Head of caudate nucleus (tissue), 42 donors: ENCODE measurements around the gene SCN1A.

Experiments
- DNase-seq, 42 donors: peaks; one replicate each; pipeline versions ENCODE4 v3.0.0 to v3.0.0-alpha.2; 2020 to 2021; ENCODE audit warnings: mixed read lengths in 7 of 42
- intact Hi-C: fragments of 100-400 bp; cut with DNase I; formaldehyde crosslinking; loops from one replicate; pipeline ENCODE4 v1.15.0; 2022

The SCN1A gene

DNA sequence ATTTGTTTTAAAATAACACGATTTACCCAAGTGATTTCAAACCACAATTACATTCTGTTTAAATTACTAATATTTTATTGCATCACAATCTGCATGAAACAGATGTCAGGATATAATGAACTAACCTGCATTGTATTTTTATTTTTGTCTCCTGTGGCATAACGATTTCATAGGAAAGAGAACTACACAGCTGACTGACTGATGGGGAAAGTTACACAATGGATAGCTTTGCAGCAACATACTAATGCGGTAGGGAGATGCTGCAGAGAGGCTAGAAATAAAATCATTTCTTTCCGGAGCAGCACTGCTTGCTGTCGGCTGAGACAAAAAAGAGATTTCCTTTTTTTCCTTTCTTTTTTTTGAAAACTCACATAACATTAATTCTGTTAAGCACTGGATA, 36.9 kb downstream of the SCN1A start:
- DNase-seq, result peak in 10 of 42 donors; percentile 6 to 57 (median 20)
- intact Hi-C loops, result no loop called here

DNA sequence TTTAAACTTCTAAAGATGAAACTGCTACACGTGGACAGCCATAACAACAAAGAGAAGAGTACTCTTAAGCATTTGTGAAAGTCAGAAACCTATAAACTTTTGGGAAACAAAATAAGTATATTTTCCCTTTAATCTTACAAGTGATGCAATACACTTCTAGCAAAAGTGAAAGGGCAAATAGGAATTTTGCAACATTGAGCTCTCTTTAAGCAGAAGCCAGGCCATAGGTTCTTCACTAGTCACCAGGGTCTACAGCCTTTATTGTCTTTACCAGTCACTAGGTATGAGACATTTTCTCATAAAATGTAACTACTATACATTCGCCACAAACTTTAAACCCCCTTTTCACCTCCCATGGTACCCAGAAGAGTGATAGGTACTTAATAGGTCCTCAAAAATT, 37.5 kb downstream of the SCN1A start:
- intact Hi-C loops, result no loop called here
- DNase-seq, result no peak

GRCh38 chr2:166088634-166089033, 39.2 kb downstream of the SCN1A start:
- no peak for DNase-seq
- intact Hi-C loops, result no loop called here

GRCh38 chr2:166084301-166084700, 43.5 kb downstream of the SCN1A start:
- intact Hi-C loops, result no loop called here
- DNase-seq, result no peak

DNA sequence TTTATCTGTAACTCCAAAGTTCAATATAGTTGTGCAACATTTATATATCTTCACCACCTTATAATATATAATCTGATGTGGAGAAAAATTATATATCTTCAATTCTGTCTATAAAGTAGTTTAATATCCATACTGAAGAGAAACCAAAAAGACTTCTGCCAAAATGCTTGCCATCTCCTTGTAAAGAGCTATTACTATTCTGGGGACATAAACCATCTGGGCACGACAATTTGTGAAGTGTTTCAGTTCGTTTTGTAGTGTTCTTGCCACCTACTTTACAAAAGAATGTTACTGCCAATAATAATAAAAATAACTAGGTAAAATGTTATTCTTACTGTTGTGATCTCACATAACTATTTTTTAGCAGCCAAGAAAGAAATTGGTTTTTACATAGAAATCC, 45.1 kb downstream of the SCN1A start:
- intact Hi-C loops, result no loop called here

DNA sequence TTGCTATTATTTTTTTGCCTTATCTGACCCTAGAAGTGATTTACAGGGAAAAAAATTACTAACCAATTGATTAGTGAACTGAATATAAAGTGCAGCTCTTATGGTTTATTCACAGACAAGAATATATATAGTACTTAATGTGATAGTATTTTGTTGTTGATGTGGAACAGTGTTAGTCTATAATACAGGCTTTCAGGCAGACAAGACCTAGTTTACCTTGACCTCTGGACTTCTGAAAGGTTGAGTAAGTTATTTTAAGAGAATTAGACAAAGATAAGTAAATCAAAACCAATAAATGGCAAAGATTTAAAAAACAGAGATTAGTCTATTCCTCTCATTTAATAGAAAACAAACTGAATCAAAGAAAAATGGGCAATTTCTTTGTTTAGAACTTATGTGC, 46.0 kb downstream of the SCN1A start:
- intact Hi-C loops, result no loop called here
- no peak for DNase-seq

More for the DNA sequence above, 45.1 kb downstream of the SCN1A start:
- no peak for DNase-seq

DNA sequence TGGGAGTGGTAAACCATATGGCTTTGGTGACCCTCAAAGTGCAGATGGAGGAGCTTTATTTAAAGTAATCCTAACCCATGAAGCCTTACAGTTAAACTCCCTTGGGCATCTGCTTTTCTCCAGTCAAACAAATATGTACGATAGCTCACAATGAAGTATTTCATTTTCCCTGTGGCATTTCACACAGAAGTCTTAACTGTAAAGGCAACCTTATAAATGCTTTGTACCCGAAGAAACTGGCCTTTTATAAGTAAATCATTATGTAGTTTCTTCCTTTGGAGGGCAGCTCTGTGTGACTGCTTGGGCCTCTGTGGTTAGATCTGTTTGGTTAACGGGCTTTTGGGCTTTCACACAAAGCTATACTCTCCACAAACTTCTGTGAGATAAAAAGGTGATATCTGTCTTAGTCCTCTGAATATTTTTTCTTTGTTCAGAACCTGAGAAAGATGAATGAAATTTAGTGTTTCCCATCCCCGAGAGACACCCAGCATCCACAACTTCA, 46.6 kb downstream of the SCN1A start:
- no peak for DNase-seq
- intact Hi-C loops, result no loop called here

DNA sequence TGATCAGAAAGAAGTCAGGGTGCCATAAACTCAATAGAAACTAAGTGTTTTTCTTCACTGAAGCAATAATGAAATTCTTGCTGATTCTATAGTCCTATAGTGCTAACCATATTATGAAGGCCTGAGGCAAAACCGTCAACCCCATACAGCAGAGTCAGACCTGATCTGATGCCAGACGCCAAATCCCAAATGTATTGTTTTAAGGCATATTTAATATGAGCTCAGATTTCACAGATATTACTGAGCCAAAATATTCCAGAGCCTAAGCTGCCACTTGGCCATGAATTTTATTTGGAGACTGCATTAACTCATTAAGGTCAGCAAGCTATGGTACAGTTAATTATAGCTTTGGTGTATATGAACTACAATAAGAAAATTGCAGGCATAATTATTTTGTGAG, 53.4 kb downstream of the SCN1A start:
- intact Hi-C loops, result no loop called here
- no peak for DNase-seq

GRCh38 chr2:166074011-166074410, 53.8 kb downstream of the SCN1A start:
- intact Hi-C loops, result no loop called here

GRCh38 chr2:166070231-166070630, 57.6 kb downstream of the SCN1A start:
- intact Hi-C loops, result no loop called here
- DNase-seq, result no peak

More at GRCh38 chr2:166074011-166074410, 53.8 kb downstream of the SCN1A start:
- no peak for DNase-seq

GRCh38 chr2:166068981-166069380, 58.8 kb downstream of the SCN1A start:
- intact Hi-C loops, result loop anchor here (10.0 kb wide), 1 partner anchor 56 kb away; the partner anchor contains the start of gene SCN1A
- no peak for DNase-seq

DNA sequence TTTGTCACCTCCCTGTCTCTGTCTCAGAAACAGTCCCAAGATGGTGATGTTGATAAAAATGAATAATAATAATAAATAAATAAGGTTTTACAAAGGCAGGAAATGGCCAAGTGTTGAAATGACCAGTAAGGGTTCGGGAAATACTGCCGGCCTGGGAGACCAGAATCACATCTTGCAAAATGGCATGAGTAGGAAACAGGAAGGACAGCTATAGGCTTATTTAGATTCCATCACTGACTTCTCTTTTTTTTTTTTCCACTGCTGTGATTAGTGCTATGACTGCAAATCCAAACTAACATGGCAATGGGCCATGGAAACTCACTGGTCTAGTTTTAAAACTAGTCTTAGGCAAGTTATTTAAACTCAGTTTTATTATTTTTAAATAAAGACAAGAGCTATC, 60.6 kb downstream of the SCN1A start:
- intact Hi-C loops, result loop anchor here (10.0 kb wide), 1 partner anchor 58 kb away; the partner anchor contains the start of gene SCN1A
- no peak for DNase-seq

- DNase-seq, result no peak
- intact Hi-C loops, result loop anchor here (10.0 kb wide), 1 partner anchor 65 kb away; the partner anchor contains the start of gene SCN1A
Observed at GRCh38 chr2:166060191-166060590, 67.6 kb downstream of the SCN1A start.

- DNase-seq, result peak in 1 of 42 donors; percentile 15
- intact Hi-C loops, result no loop called here
Observed at GRCh38 chr2:166057370-166058164, 70.3 kb downstream of the SCN1A start.

GRCh38 chr2:166044853-166045483, 82.9 kb downstream of the SCN1A start:
- DNase-seq, result no peak
- intact Hi-C loops, result no loop called here

- intact Hi-C loops, result no loop called here
- DNase-seq, result no peak
Observed at GRCh38 chr2:166042768-166043390, 84.9 kb downstream of the SCN1A start.

- DNase-seq, result no peak
- intact Hi-C loops, result no loop called here
Observed at GRCh38 chr2:166042356-166042755, 85.5 kb downstream of the SCN1A start.

DNA sequence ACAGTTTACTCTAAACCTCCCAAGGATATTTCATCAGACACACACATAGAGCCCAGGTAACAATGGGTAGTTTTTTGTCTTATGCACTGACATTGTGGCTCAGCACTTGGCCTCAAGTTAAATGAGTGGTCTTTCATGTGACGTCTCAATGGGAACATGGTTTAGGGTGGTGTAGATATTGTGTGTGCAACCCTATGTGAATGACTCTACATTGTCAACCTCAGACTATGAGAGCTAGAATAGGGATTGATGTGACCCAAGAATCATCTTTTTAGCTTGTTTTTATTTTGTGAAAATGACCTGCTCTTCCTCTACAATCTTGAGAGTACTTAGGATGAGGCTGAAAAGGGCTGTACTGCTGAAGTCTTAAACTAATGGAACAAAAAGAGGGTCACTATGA, 86.2 kb downstream of the SCN1A start:
- DNase-seq, result no peak
- intact Hi-C loops, result no loop called here

DNA sequence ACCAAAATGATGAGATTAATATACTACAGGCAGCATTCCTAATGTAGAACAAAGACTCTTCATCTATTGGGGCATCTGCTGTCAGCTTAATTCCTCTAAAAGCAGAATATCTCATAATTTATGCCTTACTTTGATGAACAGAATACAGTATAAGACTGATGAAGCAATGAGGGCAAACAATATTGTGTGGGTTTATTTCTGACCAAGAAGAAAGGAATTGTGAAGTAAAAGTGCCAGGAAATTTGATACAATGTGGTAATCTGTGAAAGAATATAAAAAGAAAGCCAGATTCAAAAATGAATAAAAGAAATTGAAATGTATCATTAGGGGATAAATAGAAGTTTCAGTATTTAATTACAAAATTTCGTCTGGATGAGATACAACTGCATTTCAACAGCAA, 95.5 kb downstream of the SCN1A start:
- intact Hi-C loops, result no loop called here
- no peak for DNase-seq

DNA sequence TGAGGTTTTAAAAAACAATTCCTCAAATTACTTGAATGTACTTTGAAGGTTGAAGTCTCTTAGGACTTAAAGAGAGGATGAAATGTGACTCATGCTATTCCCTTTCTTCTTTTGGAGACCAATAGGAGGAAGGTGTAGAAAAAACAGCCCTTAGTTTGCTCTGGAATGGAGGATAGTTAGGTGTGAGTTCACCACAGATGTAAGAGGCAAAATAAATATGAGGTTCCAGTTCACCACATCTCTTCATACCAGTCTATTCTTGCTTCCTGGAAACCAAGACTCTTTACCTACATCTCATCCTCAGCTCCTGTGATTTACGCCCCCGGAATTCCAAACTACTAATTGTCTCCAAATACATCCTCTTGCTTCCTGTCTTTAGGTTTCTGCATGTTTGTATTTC, 96.8 kb downstream of the SCN1A start:
- no peak for DNase-seq
- intact Hi-C loops, result no loop called here
